ACHN (cell line): ENCODE results near the gene NFATC3.
"Not testable (repeated sequence)": the region's sequence is repeated elsewhere in the genome, so short reads cannot be mapped to it uniquely, and the experiment has no call there.

Experiments
- DNase-seq: peaks from one replicate; pipeline ENCODE4 v3.0.0-alpha.2; 2015
- in situ Hi-C: cut with HindIII; loops from 2 replicates; pipeline ENCODE4 v1.10.0; 2017; ENCODE audit warnings: low sequenced_read_pairs, low pct_ligation_motif_present, low pct_unique_long_range_greater_than_20kb

NFATC3 gene

DNA sequence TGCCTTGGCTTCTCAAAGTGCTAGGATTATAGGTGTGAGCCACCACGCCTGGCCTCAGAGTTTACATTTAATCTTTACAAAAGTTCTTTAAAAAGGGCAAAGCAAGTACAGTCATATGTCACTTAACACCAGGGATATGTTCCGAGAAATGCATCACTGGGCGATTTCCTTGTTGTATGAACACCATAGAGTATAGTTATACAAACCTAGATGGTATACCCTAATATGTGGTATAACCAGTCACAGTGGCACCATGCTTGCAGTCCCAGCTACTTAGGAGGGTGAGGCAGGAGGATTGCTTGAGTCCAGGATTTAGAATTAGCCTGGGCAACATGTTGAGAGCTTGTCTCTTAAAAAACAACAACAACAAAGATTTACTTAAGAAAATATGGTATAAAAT, 51.3 kb downstream of the NFATC3 start:
- in situ Hi-C loops, result no loop called here
- no peak for DNase-seq

DNA sequence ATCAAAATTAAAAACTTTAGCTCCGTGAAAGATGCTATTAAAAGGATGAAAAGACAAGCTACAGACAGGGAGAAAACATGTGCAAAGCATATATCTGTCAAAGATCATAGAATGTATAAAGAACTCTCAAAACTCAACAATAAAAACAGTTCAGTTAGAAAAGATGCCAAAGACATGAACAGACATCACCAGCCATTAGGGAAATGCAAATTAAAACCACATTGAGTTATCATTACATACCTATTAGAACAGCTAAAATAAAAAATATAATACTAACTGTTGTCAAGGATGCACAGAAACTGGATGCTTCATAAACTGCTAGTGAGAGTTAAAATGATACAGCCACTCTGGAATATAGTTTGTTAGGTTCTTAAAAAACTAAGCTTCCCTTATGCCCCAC, 58.8 kb downstream of the NFATC3 start:
- no peak for DNase-seq
- in situ Hi-C loops, result no loop called here

DNA sequence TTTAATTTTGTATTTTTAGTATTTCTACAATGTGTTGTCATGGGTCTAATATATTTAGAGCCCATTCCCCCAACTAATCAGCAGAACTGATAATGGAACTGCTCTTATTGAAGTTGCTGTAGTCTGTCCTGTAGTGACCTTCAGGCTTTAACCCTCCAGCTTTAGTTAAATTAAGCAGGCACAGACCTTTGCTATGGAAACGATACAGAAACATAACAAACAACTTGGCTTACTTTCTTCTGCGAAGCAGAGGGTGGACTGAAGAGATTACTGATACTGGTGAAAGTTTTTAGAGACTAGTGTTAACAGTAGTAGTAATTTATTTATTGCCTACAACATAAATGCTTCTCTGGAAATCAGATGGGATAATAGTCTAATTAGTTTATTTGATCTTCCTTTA, 61.4 kb downstream of the NFATC3 start:
- in situ Hi-C loops, result no loop called here
- no peak for DNase-seq

DNA sequence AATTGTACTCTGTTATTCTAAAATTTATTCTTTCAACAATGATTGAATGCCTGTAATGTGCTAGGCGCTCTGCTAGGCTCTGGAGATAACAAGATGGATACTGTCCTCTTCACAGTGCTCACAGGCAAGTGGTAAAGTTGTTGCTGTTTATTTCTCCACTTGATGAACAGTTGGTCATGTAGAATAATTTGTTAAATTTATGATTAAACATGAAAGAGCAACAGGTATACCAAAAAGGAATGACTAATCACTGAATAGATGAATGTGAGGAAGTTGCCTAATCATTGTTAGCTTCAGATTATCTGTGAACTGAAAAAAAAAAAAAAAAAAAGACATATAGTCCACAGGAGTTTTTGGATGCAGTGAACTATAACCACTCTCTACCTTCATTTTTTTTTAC, 62.3 kb downstream of the NFATC3 start:
- in situ Hi-C loops, result no loop called here
- no peak for DNase-seq

DNA sequence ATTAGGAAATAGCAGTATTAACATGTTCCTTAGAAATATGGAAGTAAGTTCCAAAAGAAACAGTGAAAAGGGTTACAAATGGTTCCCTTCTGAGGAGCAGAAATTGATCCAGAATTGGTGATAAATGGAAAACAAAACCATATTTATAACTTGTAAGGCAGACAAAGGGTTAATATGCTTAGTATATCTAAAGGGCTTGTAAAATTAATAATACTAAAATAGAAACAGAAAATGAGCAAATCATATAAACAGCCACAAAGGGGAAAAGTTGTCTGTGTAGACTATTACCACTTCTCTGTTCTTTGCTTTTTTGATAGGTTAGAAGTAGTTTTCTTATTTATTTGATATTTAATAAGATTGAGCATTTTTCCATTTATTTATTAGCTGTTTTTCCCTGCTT, 64.4 kb downstream of the NFATC3 start:
- no peak for DNase-seq
- in situ Hi-C loops, result no loop called here

DNA sequence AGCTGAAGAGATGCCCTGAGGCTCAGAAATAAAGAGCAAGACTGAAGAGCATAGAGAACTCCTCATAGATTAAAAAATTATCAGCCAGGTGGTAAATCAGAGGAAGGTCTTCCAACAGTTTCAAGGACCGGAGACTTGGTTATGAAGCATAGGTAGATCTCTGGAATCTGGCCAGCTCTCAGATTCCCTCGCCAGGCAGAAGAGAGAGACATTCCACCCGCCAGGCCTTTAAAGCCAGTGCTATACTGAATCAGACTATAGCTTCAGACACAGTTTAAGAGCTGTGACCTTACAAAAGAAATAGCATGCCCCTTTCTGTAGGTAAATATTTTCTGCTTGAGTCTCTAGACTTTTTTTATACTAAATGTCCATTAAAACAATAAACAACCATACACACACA, 70.3 kb downstream of the NFATC3 start:
- in situ Hi-C loops, result no loop called here
- DNase-seq, result no peak

DNA sequence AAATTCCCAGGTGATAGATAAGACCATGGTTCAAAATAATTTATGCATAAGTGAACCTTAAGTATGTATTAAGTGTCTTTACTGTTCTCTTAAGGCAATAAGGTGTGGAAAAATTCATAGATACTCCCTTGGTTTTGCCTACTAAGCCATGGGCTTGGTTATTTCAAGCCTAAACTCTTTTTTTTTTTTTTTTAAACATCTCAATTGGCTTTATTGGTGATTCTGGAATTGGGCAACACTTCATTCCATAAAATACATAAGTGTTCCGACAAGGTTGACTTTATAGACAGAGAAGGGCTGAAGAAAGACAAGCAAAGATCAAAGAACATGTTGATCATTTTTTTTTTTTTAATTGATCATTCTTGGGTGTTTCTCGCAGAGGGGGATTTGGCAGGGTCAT, 77.2 kb downstream of the NFATC3 start:
- in situ Hi-C loops, result no loop called here
- DNase-seq, result no peak

DNA sequence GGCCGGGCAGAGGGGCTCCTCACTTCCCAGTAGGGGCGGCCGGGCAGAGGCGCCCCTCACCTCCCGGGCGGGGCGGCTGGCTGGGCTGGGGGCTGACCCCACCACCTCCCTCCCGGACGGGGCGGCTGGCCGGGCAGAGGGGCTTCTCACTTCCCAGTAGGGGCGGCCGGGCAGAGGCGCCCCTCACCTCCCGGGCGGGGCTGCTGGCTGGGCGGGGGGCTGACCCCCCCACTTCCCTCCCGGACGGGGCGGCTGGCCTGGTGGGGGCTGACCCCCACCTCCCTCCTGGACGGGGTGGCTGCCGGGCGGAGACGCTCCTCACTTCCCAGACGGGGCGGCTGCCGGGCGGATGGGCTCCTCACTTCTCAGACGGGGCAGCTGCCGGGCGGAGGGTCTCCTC, 78.1 kb downstream of the NFATC3 start:
- DNase-seq, in situ Hi-C loops: not testable (repeated sequence)

DNA sequence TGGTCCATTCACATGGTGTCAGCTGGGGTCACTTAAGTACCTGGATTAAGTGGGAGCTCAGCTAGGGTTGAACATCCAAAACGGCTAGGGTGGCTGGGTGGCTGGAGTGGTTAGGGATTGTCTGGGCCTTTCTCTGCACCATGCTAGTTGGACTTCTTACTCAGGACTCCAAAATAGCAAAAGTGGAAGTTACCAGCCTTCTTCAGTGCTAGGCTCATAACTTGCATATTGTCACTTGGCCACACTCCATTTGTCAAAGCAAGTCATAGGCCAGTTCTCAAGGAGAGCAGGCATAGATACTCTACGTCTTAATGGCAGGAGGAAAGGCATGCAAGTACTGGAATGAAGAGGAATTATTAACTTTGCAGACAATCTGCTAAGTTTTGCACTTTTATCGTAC, 81.1 kb downstream of the NFATC3 start:
- DNase-seq, result no peak
- in situ Hi-C loops, result no loop called here

DNA sequence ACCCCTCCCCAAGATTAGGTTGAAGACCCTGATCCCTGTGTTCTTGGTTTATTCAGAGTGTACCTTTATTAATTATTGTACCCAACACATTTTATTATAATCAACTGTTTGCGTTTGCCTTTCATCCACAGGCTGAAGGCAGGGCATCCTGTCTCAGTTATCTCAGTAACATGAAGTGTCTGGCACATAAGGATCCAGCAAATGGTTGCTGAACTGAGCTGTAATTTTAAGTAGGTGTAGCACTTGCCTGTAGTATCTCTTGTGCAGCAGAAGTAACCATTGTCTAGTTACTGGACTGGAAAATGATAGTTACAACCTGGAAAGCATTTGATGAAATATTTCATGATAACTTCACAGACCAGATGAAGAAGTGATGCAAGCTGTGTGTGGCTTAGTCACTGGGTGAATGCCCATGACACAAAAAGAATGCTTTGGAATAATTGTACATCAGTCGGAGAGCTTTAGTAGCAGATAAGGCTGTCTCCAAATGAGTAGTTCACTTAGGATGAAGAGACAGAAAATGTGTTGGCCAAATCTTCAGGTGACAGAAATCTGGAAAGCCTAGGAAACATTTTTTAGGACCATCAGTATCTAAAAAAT, 94.1 kb downstream of the NFATC3 start:
- in situ Hi-C loops, result no loop called here
- no peak for DNase-seq

DNA sequence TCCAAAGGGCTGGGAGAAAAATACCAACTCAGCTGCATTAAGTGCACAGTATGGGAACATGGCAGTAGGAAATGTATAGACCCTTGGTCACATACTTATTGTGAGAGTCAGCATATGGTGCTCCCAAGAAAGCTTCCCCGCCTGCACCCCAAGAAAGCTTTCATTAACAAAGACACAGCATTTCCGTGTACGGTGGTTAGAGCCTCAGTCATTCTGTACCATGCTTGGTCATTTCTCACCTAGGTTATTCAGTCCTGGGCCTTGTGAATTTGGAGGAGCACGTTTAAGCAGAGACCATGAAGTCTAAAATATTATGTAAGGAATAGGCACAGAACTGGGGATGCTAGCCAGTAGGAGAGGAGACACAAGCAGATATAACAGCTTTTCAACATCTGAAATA, 94.7 kb downstream of the NFATC3 start:
- in situ Hi-C loops, result no loop called here
- no peak for DNase-seq

DNA sequence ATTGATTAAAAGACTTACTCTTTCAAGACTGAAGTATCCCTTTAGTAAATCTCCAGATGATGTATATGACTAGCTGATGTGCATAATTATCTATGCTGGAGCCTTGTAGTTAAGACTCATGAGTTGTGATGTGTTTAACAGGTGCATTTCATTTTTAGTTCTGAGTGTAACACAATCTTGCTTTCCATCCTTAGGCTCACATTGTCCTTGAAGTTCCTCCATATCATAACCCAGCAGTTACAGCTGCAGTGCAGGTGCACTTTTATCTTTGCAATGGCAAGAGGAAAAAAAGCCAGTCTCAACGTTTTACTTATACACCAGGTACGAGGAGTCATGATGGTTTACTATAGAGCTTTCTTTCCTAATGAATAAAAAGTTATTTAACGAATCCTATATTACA, 97.9 kb downstream of the NFATC3 start:
- in situ Hi-C loops, result no loop called here
- no peak for DNase-seq

DNA sequence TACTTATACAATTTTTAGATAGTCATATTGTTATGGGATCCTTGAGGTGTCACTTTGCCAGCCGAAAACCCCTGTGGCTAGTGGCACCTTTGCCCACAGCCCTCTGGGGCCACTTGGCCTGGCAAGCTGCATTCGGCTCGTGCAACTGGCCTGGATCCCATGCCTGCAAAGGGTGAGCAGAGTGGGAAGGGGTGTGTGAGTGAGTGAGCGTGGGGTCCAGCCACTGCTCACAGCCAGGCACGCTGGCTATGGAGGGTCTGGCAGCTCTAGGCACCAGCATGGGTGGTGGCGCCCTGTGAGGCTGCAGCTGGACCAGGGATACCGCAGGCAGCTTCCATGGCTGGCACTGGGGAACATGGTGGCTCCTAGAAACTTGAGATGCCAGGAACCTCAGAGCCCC, 101.7 kb downstream of the NFATC3 start:
- DNase-seq, result no peak
- in situ Hi-C loops, result no loop called here

DNA sequence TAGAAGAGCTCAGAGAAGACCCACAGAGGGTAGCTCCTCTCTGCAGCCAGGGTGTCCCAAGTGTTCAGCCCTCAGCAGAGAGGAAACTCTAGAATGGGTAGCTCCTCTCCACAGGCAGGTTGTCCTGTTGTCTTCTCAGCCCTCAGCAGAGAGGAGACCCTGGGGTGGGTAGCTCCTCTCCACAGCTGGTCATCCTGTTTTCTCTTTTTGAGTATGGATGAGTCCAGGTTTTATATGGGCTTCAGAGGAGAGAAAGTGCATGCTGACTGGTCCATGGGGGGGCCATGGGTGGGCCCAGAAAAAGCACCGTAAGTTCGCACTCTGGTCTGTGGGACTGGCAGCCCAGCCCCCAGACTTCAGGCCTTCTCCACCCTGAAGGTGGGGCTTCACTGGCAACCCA, 102.3 kb downstream of the NFATC3 start:
- no peak for DNase-seq

DNA sequence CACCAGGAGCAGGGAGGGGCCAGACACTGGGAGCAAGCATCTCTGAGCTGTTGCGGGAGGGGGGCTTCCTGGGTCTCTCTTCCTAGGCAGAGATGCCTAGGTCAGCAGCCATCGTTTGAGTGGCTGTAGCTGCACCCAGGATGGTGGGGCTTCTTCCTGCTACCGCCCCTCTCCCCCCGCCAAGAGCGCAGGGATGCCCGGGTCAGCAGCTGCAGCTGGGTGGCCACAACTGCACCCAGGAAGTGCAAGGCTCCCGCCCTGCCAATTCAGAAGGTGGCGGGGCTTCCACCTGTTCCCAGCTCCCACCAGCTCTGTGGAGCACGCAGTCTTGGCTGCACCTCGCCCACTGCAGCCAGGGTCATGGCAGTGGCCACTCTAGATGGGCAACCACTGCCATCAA, 103.0 kb downstream of the NFATC3 start:
- in situ Hi-C loops, result no loop called here
- no peak for DNase-seq

More for the DNA sequence above, 102.3 kb downstream of the NFATC3 start:
- in situ Hi-C loops, result no loop called here

DNA sequence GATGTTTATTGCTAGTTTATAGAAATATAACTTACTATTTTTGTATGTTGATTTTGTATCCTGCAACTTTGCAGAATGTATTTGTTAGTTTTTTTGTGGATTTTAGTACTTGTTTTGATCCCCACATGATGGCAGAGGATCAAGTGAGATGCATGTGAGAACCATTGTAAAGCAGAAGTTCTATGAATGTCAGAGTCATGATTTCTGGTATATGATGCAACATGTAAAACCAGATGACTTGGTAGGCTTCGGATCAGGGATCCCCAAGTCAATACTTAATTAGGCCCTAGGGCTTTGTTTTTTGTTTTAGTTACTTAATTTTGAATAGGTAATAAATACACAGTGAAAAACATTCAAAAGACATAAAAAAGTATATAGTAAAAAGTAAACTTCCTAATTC, 104.9 kb downstream of the NFATC3 start:
- DNase-seq, result no peak
- in situ Hi-C loops, result no loop called here

DNA sequence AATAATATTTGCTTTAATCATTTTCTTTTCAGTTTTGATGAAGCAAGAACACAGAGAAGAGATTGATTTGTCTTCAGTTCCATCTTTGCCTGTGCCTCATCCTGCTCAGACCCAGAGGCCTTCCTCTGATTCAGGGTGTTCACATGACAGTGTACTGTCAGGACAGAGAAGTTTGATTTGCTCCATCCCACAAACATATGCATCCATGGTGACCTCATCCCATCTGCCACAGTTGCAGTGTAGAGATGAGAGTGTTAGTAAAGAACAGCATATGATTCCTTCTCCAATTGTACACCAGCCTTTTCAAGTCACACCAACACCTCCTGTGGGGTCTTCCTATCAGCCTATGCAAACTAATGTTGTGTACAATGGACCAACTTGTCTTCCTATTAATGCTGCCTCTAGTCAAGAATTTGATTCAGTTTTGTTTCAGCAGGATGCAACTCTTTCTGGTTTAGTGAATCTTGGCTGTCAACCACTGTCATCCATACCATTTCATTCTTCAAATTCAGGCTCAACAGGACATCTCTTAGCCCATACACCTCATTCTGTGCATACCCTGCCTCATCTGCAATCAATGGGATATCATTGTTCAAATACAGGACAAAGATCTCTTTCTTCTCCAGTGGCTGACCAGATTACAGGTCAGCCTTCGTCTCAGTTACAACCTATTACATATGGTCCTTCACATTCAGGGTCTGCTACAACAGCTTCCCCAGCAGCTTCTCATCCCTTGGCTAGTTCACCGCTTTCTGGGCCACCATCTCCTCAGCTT, 105.8 kb downstream of the NFATC3 start:
- in situ Hi-C loops, result no loop called here

DNA sequence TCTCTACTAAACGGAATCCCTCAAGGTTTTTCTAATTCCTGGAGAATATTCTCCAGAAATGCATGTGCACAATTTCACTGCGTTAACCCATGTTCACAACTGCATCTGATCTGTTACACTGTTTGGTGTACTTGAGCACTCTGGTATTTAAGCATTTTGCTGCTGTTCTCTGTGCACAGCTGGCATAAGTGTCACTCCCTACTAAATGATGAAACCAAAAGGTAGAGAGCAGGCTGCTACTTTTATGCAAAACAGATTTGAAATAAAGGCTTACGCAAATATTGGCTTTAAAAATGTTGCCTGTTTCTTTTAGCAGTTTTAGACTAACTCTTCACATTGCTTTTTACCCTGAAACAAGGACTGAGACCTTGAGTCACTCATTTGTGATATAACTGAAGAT, 109.1 kb downstream of the NFATC3 start:
- DNase-seq, result no peak
- in situ Hi-C loops, result no loop called here

More for the DNA sequence above, 105.8 kb downstream of the NFATC3 start:
- no peak for DNase-seq

DNA sequence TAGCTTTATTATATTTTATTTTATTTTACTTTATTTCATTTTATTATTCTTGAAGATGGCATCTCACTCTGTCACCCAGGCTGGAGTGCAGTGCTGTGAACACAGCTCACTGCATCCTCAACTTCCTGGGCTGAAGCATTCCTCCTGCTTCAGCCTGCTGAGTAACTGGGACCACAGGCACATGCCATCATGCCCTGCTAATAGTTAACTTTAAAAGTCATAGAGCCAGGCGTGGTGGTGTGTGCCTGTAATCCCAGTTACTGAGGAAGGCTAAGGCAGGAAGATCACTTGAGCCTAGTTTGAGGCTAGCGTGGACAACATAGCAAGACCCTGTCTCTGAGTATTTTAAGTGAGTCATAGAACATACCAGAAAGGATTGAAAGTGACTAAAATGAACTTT, 112.1 kb downstream of the NFATC3 start:
- in situ Hi-C loops, result no loop called here
- peak; percentile 84 for DNase-seq

DNA sequence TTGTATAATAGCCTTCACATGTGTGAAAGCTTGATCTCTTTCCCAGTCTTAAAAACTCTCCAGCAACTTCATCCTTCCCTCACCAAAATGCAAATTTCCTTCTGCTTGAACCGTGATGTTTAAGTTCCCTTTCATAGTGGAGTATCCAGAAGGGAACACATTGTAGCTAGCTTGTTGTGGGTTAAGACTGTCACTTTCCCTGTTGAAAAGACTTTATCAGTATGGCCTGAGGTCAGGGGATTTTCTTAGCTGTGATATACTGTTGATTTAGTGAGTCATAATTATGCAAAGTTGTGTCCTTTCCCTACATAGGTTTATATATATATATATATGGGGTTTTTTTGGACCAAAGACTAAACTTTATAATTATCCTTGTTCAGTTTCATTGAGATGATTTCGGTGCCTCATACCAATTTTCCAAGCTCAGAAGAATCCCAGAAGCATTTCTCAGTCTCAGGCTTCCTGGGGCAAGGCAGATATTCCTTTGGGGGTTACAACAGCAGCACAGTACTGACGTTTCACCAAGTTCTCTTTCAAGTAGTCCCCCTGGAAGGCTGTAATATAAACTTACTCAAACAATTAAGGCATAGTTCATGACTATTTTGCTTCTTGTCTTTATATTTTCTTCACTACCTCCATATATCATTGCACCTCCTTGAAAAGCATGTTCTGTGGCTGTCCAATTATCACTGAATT, 115.1 kb downstream of the NFATC3 start:
- DNase-seq, result no peak
- in situ Hi-C loops, result loop anchor here (25.0 kb wide), 1 partner anchor 213 kb away; the partner anchor contains the start of genes DPEP2 and DPEP3
